ENCODE measurements around the gene TASOR2. TPM values are rescaled to one million over a fixed set of nuclear protein-coding genes. Genes with fewer than 3 reads are reported as not detected.
A peak's percentile ranks its signal among the peaks of the same experiment; 100 is the strongest.

TASOR2 gene
- total and polyA plus RNA-seq, 5 donors from 2014 or later: 6.7 to 75.9 (median 11.4) TPM

DNA sequence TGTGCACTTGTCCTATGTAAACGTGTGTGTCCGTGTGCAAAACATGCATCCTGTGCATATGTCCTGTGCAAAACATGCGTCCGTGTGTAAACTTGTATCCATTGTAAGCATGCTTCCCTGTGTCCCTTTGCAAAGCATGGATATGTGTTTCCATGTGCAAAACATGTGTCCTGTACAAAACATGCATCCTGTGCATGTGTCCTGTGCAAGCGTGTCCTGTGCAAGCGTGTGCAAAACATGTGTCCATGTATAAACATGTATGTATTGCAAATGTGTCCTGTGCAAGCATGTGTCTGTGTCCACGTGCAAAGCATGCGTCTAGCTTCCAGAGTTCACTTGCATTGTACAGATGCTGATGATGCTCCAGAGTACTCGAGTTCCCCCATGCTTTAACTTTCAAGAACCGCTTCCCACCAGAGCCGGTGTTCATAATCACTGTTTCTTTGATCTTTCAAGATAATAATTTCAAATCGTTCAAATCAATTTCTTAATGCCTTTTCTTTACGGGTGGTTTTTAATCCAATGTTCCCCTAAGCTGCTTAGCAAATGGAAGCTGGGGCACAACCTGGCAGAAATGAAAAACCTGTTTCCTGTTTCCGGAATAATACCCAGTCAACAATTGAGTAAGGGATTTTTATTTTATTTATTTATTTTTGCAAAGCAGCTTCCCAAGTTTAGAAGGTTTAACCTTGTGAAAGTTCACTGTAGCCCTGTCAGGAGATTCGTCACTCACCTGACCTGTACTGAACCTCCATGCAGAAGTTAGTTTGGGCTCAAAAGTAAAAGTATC is 17.6 kb upstream of the TASOR2 start:
- DNase-seq (no peak), ATAC-seq (ENCODE audit: low read depth in 2 of 2) (no peak)
- peaks cover 0 to 1% of the 10 kb centered on the region in 2 experiments for H3K9me3 ChIP-seq (ENCODE audit: control insufficient read depth in 2 of 2, low read length in 2 of 2)
- H3K27ac ChIP-seq (ENCODE audit: insufficient read depth, low read length, poor library complexity, severe bottlenecking): no peak overlapping the region
- no peaks in the 10 kb centered on the region for H3K36me3 ChIP-seq (ENCODE audit: control insufficient read depth, insufficient read depth, low read length)
- H3K4me3 ChIP-seq (ENCODE audit: low read depth, low read length): peak overlapping the region; percentile 88
- H3K27ac Mint-ChIP-seq: peak overlapping the region; percentile 11 to 91 (median 84)
- H3K4me1 ChIP-seq (ENCODE audit: control insufficient read depth, insufficient read depth, low read length, poor library complexity, severe bottlenecking): peaks cover 18% of the 10 kb centered on the region
- H3K27me3 ChIP-seq (ENCODE audit: control insufficient read depth, insufficient read depth, low read length): peaks cover 10% of the 10 kb centered on the region
- peaks cover 3% of the 10 kb centered on the region for H3K36me3 Mint-ChIP-seq
- H3K9me3 Mint-ChIP-seq: peaks cover 0 to 3% (median 0%) of the 10 kb centered on the region in 7 donors
- peaks cover 6 to 21% (median 16%) of the 10 kb centered on the region in 4 donors for H3K4me1 Mint-ChIP-seq
- H3K27me3 Mint-ChIP-seq: peaks cover 22% of the 10 kb centered on the region
- H3K4me3 Mint-ChIP-seq: peak overlapping the region; percentile 85 to 99 (median 94)

DNA sequence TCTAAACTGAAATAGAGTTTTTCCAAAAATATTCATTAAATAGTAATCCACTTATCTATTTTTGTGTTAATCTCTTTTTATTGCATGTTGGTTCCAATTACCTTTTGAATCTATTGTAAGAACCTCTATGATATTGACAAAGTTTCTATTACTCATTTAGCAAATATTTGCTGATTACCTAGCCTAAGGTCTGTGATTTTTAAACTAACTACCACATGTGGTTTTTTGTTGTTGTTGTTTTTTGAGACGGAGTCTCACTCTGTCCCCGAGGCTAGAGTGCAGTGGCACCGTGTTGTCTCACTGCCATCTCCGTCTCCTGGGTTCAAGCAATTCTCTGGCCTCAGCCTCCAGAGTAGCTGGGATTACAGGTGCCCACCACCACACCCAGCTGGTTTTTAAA is 16.2 kb upstream of the TASOR2 start:
- H3K27me3 ChIP-seq (ENCODE audit: control insufficient read depth, insufficient read depth, low read length): peaks cover 14% of the 10 kb centered on the region
- H3K36me3 ChIP-seq (ENCODE audit: control insufficient read depth, insufficient read depth, low read length): no peaks in the 10 kb centered on the region
- ATAC-seq (ENCODE audit: low read depth in 2 of 2): no peak
- H3K9me3 ChIP-seq (ENCODE audit: control insufficient read depth in 2 of 2, low read length in 2 of 2): peaks cover 7 to 10% of the 10 kb centered on the region in 2 experiments
- no peak overlapping the region for H3K4me3 ChIP-seq (ENCODE audit: low read depth, low read length)
- peaks cover 0 to 6% (median 0%) of the 10 kb centered on the region in 7 donors for H3K9me3 Mint-ChIP-seq
- no peak for DNase-seq
- no peak overlapping the region for H3K27ac ChIP-seq (ENCODE audit: insufficient read depth, low read length, poor library complexity, severe bottlenecking)
- peaks cover 18% of the 10 kb centered on the region for H3K4me1 ChIP-seq (ENCODE audit: control insufficient read depth, insufficient read depth, low read length, poor library complexity, severe bottlenecking)
- peaks cover 29% of the 10 kb centered on the region for H3K27me3 Mint-ChIP-seq
- H3K36me3 Mint-ChIP-seq: peaks cover 3% of the 10 kb centered on the region
- H3K4me1 Mint-ChIP-seq: peaks cover 6 to 17% (median 16%) of the 10 kb centered on the region in 4 donors
- no peak overlapping the region for H3K27ac Mint-ChIP-seq
- peak overlapping the region in 2 of 4 donors; percentile 73 to 99 for H3K4me3 Mint-ChIP-seq

DNA sequence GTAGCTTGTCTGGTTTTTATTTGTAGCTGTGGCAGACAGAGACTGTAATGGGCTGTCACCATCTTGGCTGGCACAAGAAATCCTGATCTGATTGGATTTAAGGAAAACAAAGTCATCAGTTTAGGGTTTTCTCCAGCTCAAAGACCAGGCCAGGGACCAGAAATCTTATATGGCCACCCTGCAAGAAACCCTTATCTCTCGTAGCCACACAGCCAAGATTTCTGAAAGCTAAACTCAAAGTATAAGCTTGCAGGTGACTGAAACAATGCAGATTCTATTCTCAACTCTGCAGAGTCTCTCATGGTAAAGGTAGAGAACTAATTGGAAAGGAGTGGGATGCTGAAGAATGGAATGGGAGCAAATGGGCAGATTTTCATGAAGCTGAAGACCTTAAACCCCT is 15.0 kb upstream of the TASOR2 start:
- peaks cover 8 to 10% of the 10 kb centered on the region in 2 experiments for H3K9me3 ChIP-seq (ENCODE audit: control insufficient read depth in 2 of 2, low read length in 2 of 2)
- H3K4me1 Mint-ChIP-seq: peaks cover 6 to 17% (median 10%) of the 10 kb centered on the region in 4 donors
- peaks cover 0 to 7% (median 4%) of the 10 kb centered on the region in 7 donors for H3K9me3 Mint-ChIP-seq
- H3K4me1 ChIP-seq (ENCODE audit: control insufficient read depth, insufficient read depth, low read length, poor library complexity, severe bottlenecking): peaks cover 18% of the 10 kb centered on the region
- no peak overlapping the region for H3K4me3 ChIP-seq (ENCODE audit: low read depth, low read length)
- ATAC-seq (ENCODE audit: low read depth in 2 of 2) (no peak), DNase-seq (no peak)
- H3K27me3 ChIP-seq (ENCODE audit: control insufficient read depth, insufficient read depth, low read length): peaks cover 14% of the 10 kb centered on the region
- peaks cover 34% of the 10 kb centered on the region for H3K27me3 Mint-ChIP-seq
- no peak overlapping the region for H3K27ac ChIP-seq (ENCODE audit: insufficient read depth, low read length, poor library complexity, severe bottlenecking)
- peaks cover 6% of the 10 kb centered on the region for H3K36me3 Mint-ChIP-seq
- no peaks in the 10 kb centered on the region for H3K36me3 ChIP-seq (ENCODE audit: control insufficient read depth, insufficient read depth, low read length)
- no peak overlapping the region for H3K4me3 Mint-ChIP-seq
- no peak overlapping the region for H3K27ac Mint-ChIP-seq

DNA sequence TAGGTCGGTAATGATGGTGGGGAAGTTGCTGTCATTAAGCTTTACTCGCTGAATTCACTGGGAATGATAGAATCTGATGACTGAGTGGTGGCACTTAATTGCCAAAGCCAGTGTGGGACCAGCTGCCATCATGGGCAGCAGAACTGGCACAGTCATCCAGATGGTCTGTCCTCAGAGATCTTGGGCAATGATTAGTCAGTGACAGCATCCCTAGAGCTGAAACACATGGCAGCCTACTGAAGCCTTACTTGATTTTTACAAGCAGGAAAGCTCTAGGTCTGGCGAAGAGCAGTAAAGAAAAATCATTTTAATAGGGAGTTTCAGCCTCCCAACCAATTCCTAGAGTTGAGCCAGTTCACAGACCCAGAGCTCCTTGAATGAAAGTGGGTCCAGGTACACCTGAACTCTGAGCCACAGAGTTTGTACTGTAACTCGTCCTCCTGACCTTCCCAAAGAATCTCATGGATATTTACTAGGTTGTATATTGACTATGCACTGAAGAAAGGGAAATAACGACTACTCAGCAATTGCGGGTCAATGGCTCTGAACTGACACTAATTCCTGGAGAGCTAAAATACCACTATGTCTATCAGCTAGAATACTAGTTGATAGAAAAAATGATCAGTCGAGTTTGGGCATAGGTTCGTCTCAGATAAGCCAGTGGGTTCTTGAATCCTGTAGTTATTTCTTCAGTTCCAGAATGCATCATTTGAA is 13.8 kb upstream of the TASOR2 start:
- H3K4me1 Mint-ChIP-seq: peaks cover 6 to 11% (median 7%) of the 10 kb centered on the region in 4 donors
- ATAC-seq (ENCODE audit: low read depth in 2 of 2) (no peak), DNase-seq (no peak)
- Histone ChIP-seq H3K9me3 (ENCODE audit: control insufficient read depth in 2 of 2, low read length in 2 of 2) (peaks cover 10% of the 10 kb centered on the region in 2 experiments), H3K36me3 (ENCODE audit: control insufficient read depth, insufficient read depth, low read length) (no peaks in the 10 kb centered on the region), H3K27ac (ENCODE audit: insufficient read depth, low read length, poor library complexity, severe bottlenecking) (no peak overlapping the region), H3K4me3 (ENCODE audit: low read depth, low read length) (no peak overlapping the region), H3K4me1 (ENCODE audit: control insufficient read depth, insufficient read depth, low read length, poor library complexity, severe bottlenecking) (peaks cover 12% of the 10 kb centered on the region), H3K27me3 (ENCODE audit: control insufficient read depth, insufficient read depth, low read length) (peaks cover 14% of the 10 kb centered on the region)
- H3K4me3 Mint-ChIP-seq: no peak overlapping the region
- H3K27me3 Mint-ChIP-seq: peaks cover 33% of the 10 kb centered on the region
- no peak overlapping the region for H3K27ac Mint-ChIP-seq
- peaks cover 0 to 8% (median 4%) of the 10 kb centered on the region in 7 donors for H3K9me3 Mint-ChIP-seq
- peaks cover 6% of the 10 kb centered on the region for H3K36me3 Mint-ChIP-seq

DNA sequence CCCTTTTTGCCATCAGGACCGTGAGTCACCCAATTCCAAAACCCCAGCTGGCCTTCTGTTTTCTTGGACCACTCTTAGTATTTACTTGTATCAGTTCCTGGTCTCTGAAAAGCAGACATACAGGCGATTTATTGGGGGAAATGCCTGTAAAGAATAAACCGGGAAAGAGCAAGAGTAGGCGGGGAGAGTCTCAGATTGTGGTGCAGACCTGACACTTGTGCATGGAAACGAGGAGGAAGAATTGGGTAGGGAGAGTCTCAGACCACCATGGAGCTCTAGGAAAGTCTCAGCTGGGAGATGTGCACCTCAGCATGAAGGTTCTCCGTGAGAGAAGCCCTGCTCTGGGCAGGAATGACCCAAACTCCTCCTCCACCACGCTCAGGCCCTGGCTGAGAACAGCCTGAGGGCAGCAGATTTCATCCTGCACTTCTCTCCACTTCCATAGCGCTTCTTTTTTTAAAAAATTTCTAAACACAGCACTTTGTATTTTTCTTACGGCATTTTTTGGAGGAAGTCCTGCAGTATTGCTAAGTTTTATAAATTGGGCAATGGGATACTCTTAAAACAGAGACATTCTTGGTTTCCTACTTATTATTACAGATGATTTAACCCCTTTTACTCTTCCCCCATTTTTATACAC is 6.1 kb upstream of the TASOR2 start:
- no peak for ATAC-seq (ENCODE audit: low read depth in 2 of 2)
- Histone ChIP-seq H3K4me3 (ENCODE audit: low read depth, low read length) (no peak overlapping the region), H3K36me3 (ENCODE audit: control insufficient read depth, insufficient read depth, low read length) (no peaks in the 10 kb centered on the region), H3K27ac (ENCODE audit: insufficient read depth, low read length, poor library complexity, severe bottlenecking) (no peak overlapping the region), H3K4me1 (ENCODE audit: control insufficient read depth, insufficient read depth, low read length, poor library complexity, severe bottlenecking) (no peaks in the 10 kb centered on the region), H3K27me3 (ENCODE audit: control insufficient read depth, insufficient read depth, low read length) (peaks cover 17% of the 10 kb centered on the region), H3K9me3 (ENCODE audit: control insufficient read depth in 2 of 2, low read length in 2 of 2) (peaks cover 0 to 3% of the 10 kb centered on the region in 2 experiments)
- H3K9me3 Mint-ChIP-seq: peaks cover 0 to 8% (median 0%) of the 10 kb centered on the region in 7 donors
- H3K27me3 Mint-ChIP-seq: peaks cover 34% of the 10 kb centered on the region
- DNase-seq: no peak
- H3K27ac Mint-ChIP-seq: no peak overlapping the region
- H3K4me3 Mint-ChIP-seq: peak overlapping the region in 1 of 4 donors; percentile 9
- H3K36me3 Mint-ChIP-seq: peaks cover 3% of the 10 kb centered on the region
- H3K4me1 Mint-ChIP-seq: peaks cover 0 to 8% (median 0%) of the 10 kb centered on the region in 4 donors

DNA sequence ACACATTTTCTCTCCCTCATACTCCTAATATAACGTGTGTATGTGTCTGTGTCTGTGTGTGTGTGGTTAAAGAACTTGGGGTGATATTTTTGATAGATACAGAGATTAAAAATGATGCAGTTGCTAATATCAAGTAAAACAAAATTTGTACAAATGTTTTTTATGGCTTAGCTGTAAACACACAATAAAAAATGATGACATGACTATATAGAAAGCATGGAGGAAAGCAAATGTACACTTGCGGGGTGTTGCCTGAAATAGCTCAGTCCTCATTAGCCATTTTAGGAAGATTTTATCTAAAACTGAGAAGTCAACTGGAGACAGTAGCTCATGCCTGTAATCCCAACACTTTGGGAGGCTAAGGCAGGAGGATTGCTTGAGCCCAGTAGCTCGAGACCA is 5.6 kb upstream of the TASOR2 start:
- peaks cover 0 to 3% of the 10 kb centered on the region in 2 experiments for H3K9me3 ChIP-seq (ENCODE audit: control insufficient read depth in 2 of 2, low read length in 2 of 2)
- H3K4me3 Mint-ChIP-seq: peak overlapping the region in 1 of 4 donors; percentile 9
- H3K27ac Mint-ChIP-seq: no peak overlapping the region
- DNase-seq: no peak
- ATAC-seq (ENCODE audit: low read depth in 2 of 2): no peak
- H3K9me3 Mint-ChIP-seq: peaks cover 0 to 7% (median 0%) of the 10 kb centered on the region in 7 donors
- peaks cover 17% of the 10 kb centered on the region for H3K27me3 ChIP-seq (ENCODE audit: control insufficient read depth, insufficient read depth, low read length)
- peaks cover 34% of the 10 kb centered on the region for H3K27me3 Mint-ChIP-seq
- peaks cover 3% of the 10 kb centered on the region for H3K36me3 Mint-ChIP-seq
- H3K4me1 ChIP-seq (ENCODE audit: control insufficient read depth, insufficient read depth, low read length, poor library complexity, severe bottlenecking): peaks cover 3% of the 10 kb centered on the region
- H3K4me3 ChIP-seq (ENCODE audit: low read depth, low read length): no peak overlapping the region
- H3K36me3 ChIP-seq (ENCODE audit: control insufficient read depth, insufficient read depth, low read length): no peaks in the 10 kb centered on the region
- no peak overlapping the region for H3K27ac ChIP-seq (ENCODE audit: insufficient read depth, low read length, poor library complexity, severe bottlenecking)
- peaks cover 2 to 8% (median 3%) of the 10 kb centered on the region in 4 donors for H3K4me1 Mint-ChIP-seq

DNA sequence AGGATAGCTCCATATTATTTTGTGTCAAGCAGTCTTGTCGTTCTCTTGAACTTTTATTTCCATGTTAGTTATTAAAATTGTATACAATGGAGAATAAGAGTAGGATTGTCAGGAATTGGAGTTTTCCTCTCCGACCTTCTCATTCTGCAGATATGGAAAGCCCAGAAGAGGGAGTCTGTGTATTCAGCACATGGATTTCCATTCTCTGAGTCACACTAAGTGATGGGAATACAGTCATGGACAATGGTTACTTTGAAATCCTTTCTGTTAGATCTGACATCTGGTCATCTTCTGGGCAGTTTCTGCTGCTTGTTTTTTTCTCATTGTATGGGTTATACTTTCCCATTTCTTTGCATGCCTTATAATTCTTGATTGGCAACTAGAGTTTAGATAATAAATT is 5.0 kb upstream of the TASOR2 start:
- peaks cover 0 to 2% (median 0%) of the 10 kb centered on the region in 7 donors for H3K9me3 Mint-ChIP-seq
- DNase-seq (no peak), ATAC-seq (ENCODE audit: low read depth in 2 of 2) (no peak)
- H3K4me1 Mint-ChIP-seq: peaks cover 8 to 9% (median 8%) of the 10 kb centered on the region in 4 donors
- no peak overlapping the region for H3K4me3 Mint-ChIP-seq
- Histone ChIP-seq H3K4me3 (ENCODE audit: low read depth, low read length) (no peak overlapping the region), H3K4me1 (ENCODE audit: control insufficient read depth, insufficient read depth, low read length, poor library complexity, severe bottlenecking) (peaks cover 4% of the 10 kb centered on the region), H3K9me3 (ENCODE audit: control insufficient read depth in 2 of 2, low read length in 2 of 2) (peaks cover 0 to 2% of the 10 kb centered on the region in 2 experiments), H3K27ac (ENCODE audit: insufficient read depth, low read length, poor library complexity, severe bottlenecking) (no peak overlapping the region), H3K36me3 (ENCODE audit: control insufficient read depth, insufficient read depth, low read length) (no peaks in the 10 kb centered on the region), H3K27me3 (ENCODE audit: control insufficient read depth, insufficient read depth, low read length) (peaks cover 17% of the 10 kb centered on the region)
- H3K27me3 Mint-ChIP-seq: peaks cover 28% of the 10 kb centered on the region
- H3K36me3 Mint-ChIP-seq: no peaks in the 10 kb centered on the region
- H3K27ac Mint-ChIP-seq: no peak overlapping the region

All from CD4-positive, CD25-positive, alpha-beta regulatory T cell (primary cell).